ENCODE results near the gene LRRC45.

Gene LRRC45

DNA sequence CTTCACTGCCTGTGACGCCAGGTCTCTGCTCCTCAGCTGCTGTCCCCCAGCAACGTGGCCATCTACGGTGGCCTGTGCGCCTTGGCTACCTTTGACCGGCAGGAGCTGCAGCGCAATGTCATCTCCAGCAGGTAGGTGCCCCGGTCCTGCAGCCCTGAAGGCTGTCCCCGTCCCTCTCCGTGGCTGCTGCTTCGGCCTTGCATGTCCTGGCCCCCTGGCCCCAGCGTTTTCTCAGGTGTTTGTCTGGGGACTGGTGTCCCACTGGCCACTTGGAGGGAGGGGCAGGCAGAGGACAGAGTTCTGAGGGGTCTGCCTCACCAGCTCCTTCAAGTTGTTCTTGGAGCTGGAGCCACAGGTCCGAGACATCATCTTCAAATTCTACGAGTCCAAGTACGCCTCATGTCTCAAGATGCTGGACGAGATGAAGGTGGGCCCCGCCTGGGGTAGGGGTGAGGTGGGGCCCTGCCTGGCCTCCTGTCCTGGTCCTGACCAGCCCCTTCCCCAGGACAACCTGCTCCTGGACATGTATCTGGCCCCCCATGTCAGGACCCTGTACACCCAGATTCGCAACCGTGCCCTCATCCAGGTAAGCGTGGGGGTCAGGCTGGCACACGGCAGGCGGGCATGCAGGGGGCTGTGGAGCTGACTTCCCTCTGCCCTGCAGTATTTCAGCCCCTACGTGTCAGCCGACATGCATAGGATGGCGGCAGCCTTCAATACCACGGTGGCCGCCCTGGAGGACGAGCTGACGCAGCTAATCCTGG, 33.0 kb downstream of the LRRC45 start:
- H3K4me3 ChIP-seq (ENCODE audit: low read depth, low read length), result no peak overlapping the region
- no peak for TF ChIP-seq POLR2A (IDR thresholded peaks at IDR 0.05; ENCODE audit: extremely low read depth, insufficient read length)
- TF ChIP-seq, protein P1, sequence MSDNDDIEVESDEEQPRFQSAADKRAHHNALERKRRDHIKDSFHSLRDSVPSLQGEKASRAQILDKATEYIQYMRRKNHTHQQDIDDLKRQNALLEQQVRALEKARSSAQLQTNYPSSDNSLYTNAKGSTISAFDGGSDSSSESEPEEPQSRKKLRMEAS (IDR thresholded peaks at IDR 0.05; ENCODE audit: low read depth, low read length), result no peak
- no peak for TF ChIP-seq MYC (IDR thresholded peaks at IDR 0.05; ENCODE audit: low read depth, low read length)
- TF ChIP-seq, protein P2, sequence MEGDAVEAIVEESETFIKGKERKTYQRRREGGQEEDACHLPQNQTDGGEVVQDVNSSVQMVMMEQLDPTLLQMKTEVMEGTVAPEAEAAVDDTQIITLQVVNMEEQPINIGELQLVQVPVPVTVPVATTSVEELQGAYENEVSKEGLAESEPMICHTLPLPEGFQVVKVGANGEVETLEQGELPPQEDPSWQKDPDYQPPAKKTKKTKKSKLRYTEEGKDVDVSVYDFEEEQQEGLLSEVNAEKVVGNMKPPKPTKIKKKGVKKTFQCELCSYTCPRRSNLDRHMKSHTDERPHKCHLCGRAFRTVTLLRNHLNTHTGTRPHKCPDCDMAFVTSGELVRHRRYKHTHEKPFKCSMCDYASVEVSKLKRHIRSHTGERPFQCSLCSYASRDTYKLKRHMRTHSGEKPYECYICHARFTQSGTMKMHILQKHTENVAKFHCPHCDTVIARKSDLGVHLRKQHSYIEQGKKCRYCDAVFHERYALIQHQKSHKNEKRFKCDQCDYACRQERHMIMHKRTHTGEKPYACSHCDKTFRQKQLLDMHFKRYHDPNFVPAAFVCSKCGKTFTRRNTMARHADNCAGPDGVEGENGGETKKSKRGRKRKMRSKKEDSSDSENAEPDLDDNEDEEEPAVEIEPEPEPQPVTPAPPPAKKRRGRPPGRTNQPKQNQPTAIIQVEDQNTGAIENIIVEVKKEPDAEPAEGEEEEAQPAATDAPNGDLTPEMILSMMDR (IDR thresholded peaks at IDR 0.05; ENCODE audit: low read depth, low read length), result no peak
- DNase-seq (ENCODE audit: low read depth), result no peak

DNA sequence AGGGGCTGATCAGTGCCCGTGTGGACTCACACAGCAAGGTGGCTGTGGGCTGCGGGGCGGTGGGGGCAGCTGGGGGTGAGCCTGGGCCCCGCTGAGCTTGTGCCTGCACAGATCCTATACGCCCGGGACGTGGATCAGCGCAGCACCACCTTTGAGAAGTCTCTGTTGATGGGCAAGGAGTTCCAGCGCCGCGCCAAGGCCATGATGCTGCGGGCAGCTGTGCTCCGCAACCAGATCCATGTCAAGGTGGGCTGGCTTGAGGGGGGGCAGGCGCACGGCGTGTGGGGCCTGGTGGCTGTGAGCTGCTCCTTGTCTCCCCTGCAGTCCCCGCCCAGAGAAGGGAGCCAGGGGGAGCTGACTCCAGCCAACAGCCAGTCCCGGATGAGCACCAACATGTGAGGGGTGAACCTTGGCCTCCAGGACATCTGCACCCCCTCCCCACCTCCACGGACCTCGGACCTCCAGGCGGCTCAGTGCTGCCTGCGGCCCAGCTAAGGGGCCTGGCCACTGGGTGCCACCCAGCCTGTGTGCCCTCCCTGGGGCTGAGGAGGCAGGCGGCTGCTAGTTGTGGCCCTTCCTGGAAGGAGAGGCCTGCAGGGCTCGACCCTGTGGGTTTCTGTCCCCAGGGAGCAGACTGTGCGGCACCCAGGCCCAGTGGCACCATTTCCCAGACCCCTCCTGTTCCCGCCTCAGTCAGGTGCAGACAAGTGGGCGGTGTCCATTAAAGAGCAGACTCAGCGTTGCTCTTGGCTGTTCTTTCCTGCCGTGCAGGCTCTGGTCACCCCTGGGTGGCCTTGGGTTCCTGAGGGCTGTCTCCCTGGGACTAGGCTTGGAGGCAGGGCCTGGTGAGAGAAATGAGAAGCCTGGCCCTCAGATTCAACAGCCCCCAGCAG, 33.9 kb downstream of the LRRC45 start:
- no peak for DNase-seq (ENCODE audit: low read depth)
- no peak overlapping the region for H3K4me3 ChIP-seq (ENCODE audit: low read depth, low read length)
- TF ChIP-seq POLR2A (IDR thresholded peaks at IDR 0.05; ENCODE audit: extremely low read depth, insufficient read length) (no peak), MYC (IDR thresholded peaks at IDR 0.05; ENCODE audit: low read depth, low read length) (no peak)
- TF ChIP-seq, protein P2 (IDR thresholded peaks at IDR 0.05; ENCODE audit: low read depth, low read length), result no peak
- TF ChIP-seq, protein P1 (IDR thresholded peaks at IDR 0.05; ENCODE audit: low read depth, low read length), result no peak

DNA sequence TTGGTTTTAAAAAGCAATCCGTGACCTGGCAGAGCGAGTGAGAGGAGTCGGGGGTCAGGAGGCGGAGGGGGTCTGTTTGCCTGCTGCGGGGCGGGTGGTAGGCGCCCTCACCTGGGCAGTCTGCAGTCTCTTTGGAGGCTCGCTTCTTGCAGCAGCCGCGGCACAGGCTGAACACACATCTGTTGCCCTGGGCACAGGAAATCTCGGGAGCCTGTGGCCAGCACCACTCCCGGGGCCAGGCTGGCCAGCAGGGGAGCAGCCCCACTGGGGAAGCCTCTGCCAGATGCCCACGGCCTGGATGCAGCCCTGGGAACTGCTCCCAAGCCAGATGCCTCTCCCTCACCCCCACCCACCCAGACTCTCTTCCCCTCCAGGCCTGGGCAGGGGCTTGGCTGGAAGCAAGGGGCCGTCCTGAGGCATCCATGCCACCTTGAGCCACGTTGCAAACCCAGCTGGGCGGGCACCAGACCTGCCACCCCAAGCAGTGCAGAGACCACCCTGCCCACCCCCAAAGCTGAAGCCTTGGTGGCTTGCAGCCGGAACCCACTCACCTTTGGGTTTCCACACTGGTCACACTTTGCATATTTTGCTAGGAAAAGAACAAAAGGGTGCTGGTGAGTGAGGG, 35.2 kb downstream of the LRRC45 start:
- no peak overlapping the region for H3K4me3 ChIP-seq (ENCODE audit: low read depth, low read length)
- DNase-seq (ENCODE audit: low read depth), result no peak
- TF ChIP-seq MYC (IDR thresholded peaks at IDR 0.05; ENCODE audit: low read depth, low read length) (no peak), POLR2A (IDR thresholded peaks at IDR 0.05; ENCODE audit: extremely low read depth, insufficient read length) (no peak)
- TF ChIP-seq, protein P2 (IDR thresholded peaks at IDR 0.05; ENCODE audit: low read depth, low read length), result no peak
- TF ChIP-seq, protein P1 (IDR thresholded peaks at IDR 0.05; ENCODE audit: low read depth, low read length), result no peak

DNA sequence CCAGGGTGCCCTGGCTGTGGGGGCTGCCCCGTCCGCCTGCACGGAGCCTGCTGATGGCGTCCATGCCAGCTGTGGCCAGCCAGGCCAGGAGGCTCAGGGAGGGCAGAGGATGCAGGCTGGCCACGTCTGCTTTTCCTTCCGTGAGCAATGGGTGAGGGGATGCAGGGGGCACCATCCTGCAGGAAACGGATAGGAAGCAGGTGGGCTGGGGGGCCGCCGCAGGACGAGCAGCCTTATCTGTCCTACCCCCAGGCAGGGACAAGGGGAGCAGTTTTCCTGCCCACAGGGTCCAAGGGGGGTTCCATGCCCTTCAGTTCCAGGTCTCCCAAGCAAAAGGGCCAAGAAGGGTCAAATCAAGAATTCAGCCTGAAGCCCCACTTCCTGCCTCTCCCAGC, 35.7 kb downstream of the LRRC45 start:
- DNase-seq (ENCODE audit: low read depth), result no peak
- H3K4me3 ChIP-seq (ENCODE audit: low read depth, low read length), result no peak overlapping the region
- TF ChIP-seq, protein P2 (IDR thresholded peaks at IDR 0.05; ENCODE audit: low read depth, low read length), result no peak
- TF ChIP-seq, protein P1 (IDR thresholded peaks at IDR 0.05; ENCODE audit: low read depth, low read length), result no peak
- TF ChIP-seq POLR2A (IDR thresholded peaks at IDR 0.05; ENCODE audit: extremely low read depth, insufficient read length), result no peak
- no peak for TF ChIP-seq MYC (IDR thresholded peaks at IDR 0.05; ENCODE audit: low read depth, low read length)

DNA sequence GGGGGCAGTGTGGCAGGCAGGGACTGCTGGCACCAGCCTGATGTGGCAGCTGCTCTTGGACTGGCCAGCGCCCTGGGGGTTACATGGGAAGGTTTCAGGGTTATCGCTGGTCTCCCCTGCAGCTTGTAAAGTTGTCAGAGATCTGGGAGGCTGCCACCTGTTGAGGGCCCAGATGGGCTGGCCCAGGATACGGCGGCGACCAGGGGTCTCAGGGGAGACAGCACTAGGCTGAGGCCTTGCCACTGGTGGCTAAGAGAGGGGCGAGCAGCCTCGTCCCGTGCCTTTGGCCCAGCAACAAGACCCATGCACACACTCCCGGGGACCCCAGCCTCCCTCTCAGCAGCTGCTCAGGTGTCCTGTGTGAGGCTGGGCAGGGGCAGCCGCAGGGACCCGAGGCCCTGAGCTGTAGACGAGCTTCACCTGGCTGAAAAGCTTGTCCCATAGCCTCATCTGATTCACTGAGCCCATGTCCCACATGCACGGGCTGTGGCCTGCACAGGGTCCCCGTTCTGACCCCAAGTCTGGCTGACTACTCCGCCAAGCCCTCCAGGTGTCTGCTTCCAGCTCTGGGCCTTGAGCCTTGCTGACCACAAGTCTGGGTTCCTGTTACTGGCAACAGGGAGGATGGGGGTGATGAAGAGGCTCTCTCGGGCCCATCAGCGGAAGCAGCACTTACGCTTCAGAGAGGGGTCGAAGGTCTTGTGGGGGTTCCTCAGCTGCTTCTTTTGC, 36.3 kb downstream of the LRRC45 start:
- no peak for DNase-seq (ENCODE audit: low read depth)
- no peak for TF ChIP-seq MYC (IDR thresholded peaks at IDR 0.05; ENCODE audit: low read depth, low read length)
- TF ChIP-seq, protein P1 (IDR thresholded peaks at IDR 0.05; ENCODE audit: low read depth, low read length), result no peak
- TF ChIP-seq, protein P2 (IDR thresholded peaks at IDR 0.05; ENCODE audit: low read depth, low read length), result no peak
- TF ChIP-seq POLR2A (IDR thresholded peaks at IDR 0.05; ENCODE audit: extremely low read depth, insufficient read length), result no peak
- H3K4me3 ChIP-seq (ENCODE audit: low read depth, low read length), result no peak overlapping the region
